Measurements from ENCODE around the gene SNX24. TPM values are rescaled to one million over a fixed set of nuclear protein-coding genes. Genes with fewer than 3 reads are reported as not detected.

SNX24 gene
- total RNA-seq, 2 experiments from 2014 or later, result 2.0 to 2.3 TPM

- Mint-ChIP-seq H3K36me3 (ENCODE audit: low read depth) (no peaks in the 10 kb centered on the region), H3K4me3 (no peak overlapping the region), H3K27ac (no peak overlapping the region), H3K4me1 (ENCODE audit: low read depth) (no peaks in the 10 kb centered on the region), H3K27me3 (peaks cover 2% of the 10 kb centered on the region), H3K9me3 (no peaks in the 10 kb centered on the region)
- no peak for TF ChIP-seq CTCF (IDR thresholded peaks at IDR 0.05)
- CTCF ChIA-PET, result no interaction called here
- ATAC-seq (no peak), DNase-seq (no peak)
- intact Hi-C loops (cut with micrococcal nuclease), result no loop called here
- POLR2A ChIA-PET, result no interaction called here
Observed at GRCh38 chr5:122942164-122942914, 96.9 kb downstream of the SNX24 start.

GRCh38 chr5:122943050-122943698, 97.8 kb downstream of the SNX24 start:
- TF ChIP-seq CTCF (IDR thresholded peaks at IDR 0.05), result no peak
- H3K4me3 Mint-ChIP-seq, result no peak overlapping the region
- H3K4me1 Mint-ChIP-seq (ENCODE audit: low read depth), result no peaks in the 10 kb centered on the region
- ATAC-seq (no peak), DNase-seq (no peak)
- intact Hi-C loops (cut with micrococcal nuclease), result no loop called here
- H3K27ac Mint-ChIP-seq, result no peak overlapping the region
- H3K9me3 Mint-ChIP-seq, result no peaks in the 10 kb centered on the region
- ChIA-PET POLR2A (no interaction called here), CTCF (no interaction called here)
- H3K27me3 Mint-ChIP-seq, result peaks cover 2% of the 10 kb centered on the region
- H3K36me3 Mint-ChIP-seq (ENCODE audit: low read depth), result no peaks in the 10 kb centered on the region

- Mint-ChIP-seq H3K9me3 (no peaks in the 10 kb centered on the region), H3K27ac (no peak overlapping the region), H3K4me1 (ENCODE audit: low read depth) (no peaks in the 10 kb centered on the region), H3K27me3 (peaks cover 2% of the 10 kb centered on the region), H3K36me3 (ENCODE audit: low read depth) (no peaks in the 10 kb centered on the region), H3K4me3 (no peak overlapping the region)
- intact Hi-C loops (cut with micrococcal nuclease), result no loop called here
- ChIA-PET CTCF (no interaction called here), POLR2A (no interaction called here)
- DNase-seq, result no peak
- TF ChIP-seq CTCF (IDR thresholded peaks at IDR 0.05), result no peak
- no peak for ATAC-seq
Observed at GRCh38 chr5:122944051-122944450, 98.6 kb downstream of the SNX24 start.

GRCh38 chr5:122947372-122947771, 102.0 kb downstream of the SNX24 start:
- Mint-ChIP-seq H3K27me3 (no peaks in the 10 kb centered on the region), H3K4me1 (ENCODE audit: low read depth) (no peaks in the 10 kb centered on the region), H3K36me3 (ENCODE audit: low read depth) (no peaks in the 10 kb centered on the region), H3K27ac (no peak overlapping the region), H3K4me3 (no peak overlapping the region), H3K9me3 (no peaks in the 10 kb centered on the region)
- ChIA-PET POLR2A (no interaction called here), CTCF (no interaction called here)
- ATAC-seq (no peak), DNase-seq (no peak)
- intact Hi-C loops (cut with micrococcal nuclease), result no loop called here
- TF ChIP-seq CTCF (IDR thresholded peaks at IDR 0.05), result no peak

GRCh38 chr5:122947772-122948171, 102.4 kb downstream of the SNX24 start:
- Mint-ChIP-seq H3K4me1 (ENCODE audit: low read depth) (no peaks in the 10 kb centered on the region), H3K9me3 (no peaks in the 10 kb centered on the region), H3K4me3 (no peak overlapping the region), H3K36me3 (ENCODE audit: low read depth) (no peaks in the 10 kb centered on the region), H3K27me3 (no peaks in the 10 kb centered on the region), H3K27ac (no peak overlapping the region)
- no peak for TF ChIP-seq CTCF (IDR thresholded peaks at IDR 0.05)
- intact Hi-C loops (cut with micrococcal nuclease), result no loop called here
- ChIA-PET CTCF (no interaction called here), POLR2A (no interaction called here)
- no peak for DNase-seq
- ATAC-seq, result no peak

Measured in activated CD8-positive, alpha-beta T cell treated with anti-CD3 and anti-CD28 coated beads for 36 hours (primary cell).